ENCODE measurements around the gene ZSWIM4.
"Not testable (repeated sequence)": the region's sequence is repeated elsewhere in the genome, so short reads cannot be mapped to it uniquely, and the experiment has no call there.

- not testable (repeated sequence) for TF ChIP-seq RAD21 (conservative IDR thresholded peaks at IDR 0.05 in 1 of 2, IDR thresholded peaks at IDR 0.05 in 1 of 2); POLR2A (IDR thresholded peaks at IDR 0.05; ENCODE audit: low read length); MAFK (IDR thresholded peaks at IDR 0.05; ENCODE audit: partially characterized antibody); E2F6 (IDR thresholded peaks at IDR 0.05; ENCODE audit: borderline replicate concordance, low read depth); BHLHE40 (IDR thresholded peaks at IDR 0.05; ENCODE audit: low read depth, low read length); RCOR1 (IDR thresholded peaks at IDR 0.05; ENCODE audit: low read depth, low read length); PHF8 (IDR thresholded peaks at IDR 0.05; ENCODE audit: borderline replicate concordance, low read depth); USF2 (IDR thresholded peaks at IDR 0.05); ZFP36 (IDR thresholded peaks at IDR 0.05; ENCODE audit: borderline replicate concordance, partially characterized antibody); POLR2AphosphoS2 (conservative IDR thresholded peaks at IDR 0.05; ENCODE audit: low read length); CEBPB (IDR thresholded peaks at IDR 0.05); TP53 (CRISPR knock-in tag; IDR thresholded peaks at IDR 0.05); HDAC2 (IDR thresholded peaks at IDR 0.05)
- TF ChIP-seq, protein P1, sequence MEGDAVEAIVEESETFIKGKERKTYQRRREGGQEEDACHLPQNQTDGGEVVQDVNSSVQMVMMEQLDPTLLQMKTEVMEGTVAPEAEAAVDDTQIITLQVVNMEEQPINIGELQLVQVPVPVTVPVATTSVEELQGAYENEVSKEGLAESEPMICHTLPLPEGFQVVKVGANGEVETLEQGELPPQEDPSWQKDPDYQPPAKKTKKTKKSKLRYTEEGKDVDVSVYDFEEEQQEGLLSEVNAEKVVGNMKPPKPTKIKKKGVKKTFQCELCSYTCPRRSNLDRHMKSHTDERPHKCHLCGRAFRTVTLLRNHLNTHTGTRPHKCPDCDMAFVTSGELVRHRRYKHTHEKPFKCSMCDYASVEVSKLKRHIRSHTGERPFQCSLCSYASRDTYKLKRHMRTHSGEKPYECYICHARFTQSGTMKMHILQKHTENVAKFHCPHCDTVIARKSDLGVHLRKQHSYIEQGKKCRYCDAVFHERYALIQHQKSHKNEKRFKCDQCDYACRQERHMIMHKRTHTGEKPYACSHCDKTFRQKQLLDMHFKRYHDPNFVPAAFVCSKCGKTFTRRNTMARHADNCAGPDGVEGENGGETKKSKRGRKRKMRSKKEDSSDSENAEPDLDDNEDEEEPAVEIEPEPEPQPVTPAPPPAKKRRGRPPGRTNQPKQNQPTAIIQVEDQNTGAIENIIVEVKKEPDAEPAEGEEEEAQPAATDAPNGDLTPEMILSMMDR (IDR thresholded peaks at IDR 0.05) = not testable (repeated sequence)
These were observed 15.4 kb upstream of the ZSWIM4 start for GRCh38 chr19:13779794-13780193.

Measured in A549 (cell line).